ENCODE results near the gene TOP2A.
A peak's percentile ranks its signal among the peaks of the same experiment; 100 is the strongest.

The TOP2A gene

DNA sequence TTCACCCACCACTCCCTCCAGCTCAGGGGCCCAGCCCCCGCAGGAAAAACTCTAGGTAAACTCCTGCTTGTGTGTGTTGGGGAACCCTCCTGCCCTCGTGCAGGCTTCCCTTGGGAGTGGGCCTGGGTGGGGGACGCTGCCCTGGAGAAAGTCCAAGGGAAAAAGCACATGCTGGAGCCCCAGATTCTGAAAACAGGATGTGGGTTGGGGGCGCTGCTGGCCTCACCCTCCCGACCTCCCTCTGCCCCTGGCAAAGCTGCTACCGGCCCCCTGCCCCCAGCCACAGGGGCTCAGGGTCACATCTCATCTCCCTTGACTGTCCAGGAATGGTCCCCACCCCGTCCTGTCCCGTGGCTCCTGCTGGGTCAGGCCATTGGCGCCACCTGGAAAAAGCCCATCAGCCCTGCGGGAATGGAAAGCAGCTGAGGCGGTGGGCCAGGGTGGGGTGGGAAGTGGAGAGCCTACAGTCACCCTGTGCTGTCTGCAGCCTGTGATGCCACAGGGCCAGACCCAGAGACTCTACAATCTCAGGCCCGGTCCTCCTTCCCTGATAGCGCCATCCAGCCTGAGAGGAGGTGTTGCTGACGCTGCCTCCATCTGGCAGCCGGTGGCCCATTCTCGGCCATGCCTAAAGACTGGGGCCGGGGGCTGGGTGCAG is 50.7 kb downstream of the TOP2A start:
- Histone ChIP-seq H3K4me1 (no peaks in the 10 kb centered on the region), H3K79me2 (no peaks in the 10 kb centered on the region), H3K36me3 (ENCODE audit: control insufficient read depth, insufficient read depth, low read length) (no peaks in the 10 kb centered on the region), H3K4me2 (ENCODE audit: low read length) (no peak overlapping the region), H3K27me3 (ENCODE audit: control insufficient read depth, insufficient read depth, low read length) (no peaks in the 10 kb centered on the region), H3K9ac (no peak overlapping the region), H3K27ac (no peak overlapping the region), H3K9me3 (ENCODE audit: control insufficient read depth, low read length) (no peaks in the 10 kb centered on the region), H3K4me3 (ENCODE audit: low read depth, low read length) (no peak overlapping the region), H2AFZ (no peak overlapping the region)
- TF ChIP-seq, protein P1, sequence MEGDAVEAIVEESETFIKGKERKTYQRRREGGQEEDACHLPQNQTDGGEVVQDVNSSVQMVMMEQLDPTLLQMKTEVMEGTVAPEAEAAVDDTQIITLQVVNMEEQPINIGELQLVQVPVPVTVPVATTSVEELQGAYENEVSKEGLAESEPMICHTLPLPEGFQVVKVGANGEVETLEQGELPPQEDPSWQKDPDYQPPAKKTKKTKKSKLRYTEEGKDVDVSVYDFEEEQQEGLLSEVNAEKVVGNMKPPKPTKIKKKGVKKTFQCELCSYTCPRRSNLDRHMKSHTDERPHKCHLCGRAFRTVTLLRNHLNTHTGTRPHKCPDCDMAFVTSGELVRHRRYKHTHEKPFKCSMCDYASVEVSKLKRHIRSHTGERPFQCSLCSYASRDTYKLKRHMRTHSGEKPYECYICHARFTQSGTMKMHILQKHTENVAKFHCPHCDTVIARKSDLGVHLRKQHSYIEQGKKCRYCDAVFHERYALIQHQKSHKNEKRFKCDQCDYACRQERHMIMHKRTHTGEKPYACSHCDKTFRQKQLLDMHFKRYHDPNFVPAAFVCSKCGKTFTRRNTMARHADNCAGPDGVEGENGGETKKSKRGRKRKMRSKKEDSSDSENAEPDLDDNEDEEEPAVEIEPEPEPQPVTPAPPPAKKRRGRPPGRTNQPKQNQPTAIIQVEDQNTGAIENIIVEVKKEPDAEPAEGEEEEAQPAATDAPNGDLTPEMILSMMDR (IDR thresholded peaks at IDR 0.05), result no peak

DNA sequence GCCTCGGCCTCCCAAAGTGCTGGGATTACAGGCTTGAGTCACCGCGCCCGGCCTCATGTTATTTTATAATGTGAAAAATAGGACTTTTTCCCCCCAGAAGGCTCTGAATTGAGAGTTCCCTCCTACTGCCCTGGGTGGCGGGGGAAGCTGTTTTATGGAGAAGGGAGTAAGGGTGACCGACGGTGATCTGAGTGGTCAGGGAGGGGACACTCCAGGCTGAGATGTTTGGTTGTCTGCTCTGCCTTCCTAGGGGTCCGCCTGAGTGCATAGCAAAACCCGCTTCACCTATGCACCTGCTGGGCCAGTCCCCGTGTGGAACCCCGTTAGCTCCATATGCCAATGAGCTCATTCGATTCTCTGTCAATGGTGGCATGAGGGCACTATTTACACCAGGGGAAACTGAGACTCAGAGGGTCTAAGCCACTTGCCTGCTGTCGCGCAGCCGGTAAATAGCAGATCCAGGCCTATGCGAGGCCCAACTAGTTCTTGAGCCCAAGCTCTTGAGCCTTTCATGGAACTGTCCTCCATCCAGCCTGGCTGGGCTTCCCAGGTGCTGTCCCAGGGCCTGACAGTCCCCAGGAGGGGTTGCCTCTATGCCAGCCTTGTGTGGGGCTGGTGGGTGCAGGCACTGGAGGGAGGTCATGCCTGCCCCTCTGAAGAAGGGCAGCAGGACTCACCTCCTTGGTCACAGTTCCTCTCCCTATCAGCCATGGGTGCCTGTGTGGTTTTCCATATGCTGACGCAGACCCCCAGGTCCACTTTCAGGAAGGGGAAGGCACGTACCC is 51.4 kb downstream of the TOP2A start:
- H3K9ac ChIP-seq, result no peak overlapping the region
- H3K36me3 ChIP-seq (ENCODE audit: control insufficient read depth, insufficient read depth, low read length), result no peaks in the 10 kb centered on the region
- no peaks in the 10 kb centered on the region for H3K79me2 ChIP-seq
- H3K27me3 ChIP-seq (ENCODE audit: control insufficient read depth, insufficient read depth, low read length), result no peaks in the 10 kb centered on the region
- no peak overlapping the region for H3K4me3 ChIP-seq (ENCODE audit: low read depth, low read length)
- no peak overlapping the region for H3K4me2 ChIP-seq (ENCODE audit: low read length)
- H3K27ac ChIP-seq, result no peak overlapping the region
- TF ChIP-seq, protein P1 (IDR thresholded peaks at IDR 0.05), result no peak
- no peaks in the 10 kb centered on the region for H3K4me1 ChIP-seq
- H2AFZ ChIP-seq, result no peak overlapping the region
- no peaks in the 10 kb centered on the region for H3K9me3 ChIP-seq (ENCODE audit: control insufficient read depth, low read length)

- Histone ChIP-seq H3K4me3 (ENCODE audit: low read depth, low read length) (no peak overlapping the region), H3K4me2 (ENCODE audit: low read length) (no peak overlapping the region), H3K4me1 (no peaks in the 10 kb centered on the region), H2AFZ (no peak overlapping the region), H3K27me3 (ENCODE audit: control insufficient read depth, insufficient read depth, low read length) (no peaks in the 10 kb centered on the region), H3K9me3 (ENCODE audit: control insufficient read depth, low read length) (no peaks in the 10 kb centered on the region), H3K36me3 (ENCODE audit: control insufficient read depth, insufficient read depth, low read length) (no peaks in the 10 kb centered on the region), H3K9ac (no peak overlapping the region), H3K27ac (no peak overlapping the region), H3K79me2 (no peaks in the 10 kb centered on the region)
- TF ChIP-seq, protein P1 (IDR thresholded peaks at IDR 0.05), result no peak
Measured at GRCh38 chr17:40364906-40365305, 52.8 kb downstream of the TOP2A start.

GRCh38 chr17:40364121-40364861 is 53.4 kb downstream of the TOP2A start, which contains the start of gene GJD3:
Gene GJD3, minus strand, starts transcription at chr17:40364737. Its CDS starts 922 bp downstream, at chr17:40363815.
- no peaks in the 10 kb centered on the region for H3K4me1 ChIP-seq
- peak within 1 kb of the TSS; percentile 84 for H2AFZ ChIP-seq
- H3K79me2 ChIP-seq, result no peaks in the 10 kb centered on the region
- H3K9ac ChIP-seq, result no peak within 1 kb of the TSS
- H3K27ac ChIP-seq, result no peak within 1 kb of the TSS
- no peaks in the 10 kb centered on the region for H3K27me3 ChIP-seq (ENCODE audit: control insufficient read depth, insufficient read depth, low read length)
- H3K9me3 ChIP-seq (ENCODE audit: control insufficient read depth, low read length), result no peaks in the 10 kb centered on the region
- TF ChIP-seq, protein P1 (IDR thresholded peaks at IDR 0.05), result no peak
- H3K36me3 ChIP-seq (ENCODE audit: control insufficient read depth, insufficient read depth, low read length), result no peaks in the 10 kb centered on the region
- H3K4me2 ChIP-seq (ENCODE audit: low read length), result peak within 1 kb of the TSS; percentile 85
- H3K4me3 ChIP-seq (ENCODE audit: low read depth, low read length), result peak within 1 kb of the TSS; percentile 38

All from parathyroid adenoma (tissue), 2 donors.